Astrocyte (in vitro differentiated cells and primary cell): ENCODE results near the gene TNRC6C. TPM values are rescaled to one million over a fixed set of nuclear protein-coding genes. Genes with fewer than 3 reads are reported as not detected.
"Not testable (repeated sequence)": the region's sequence is repeated elsewhere in the genome, so short reads cannot be mapped to it uniquely, and the experiment has no call there.

Experiments used
- DNase-seq: peaks from one replicate; pipeline ENCODE4 v3.0.0-alpha.2; 2010; ENCODE audit warnings: low read depth
- FAIRE-seq: peaks from 2 replicates; lab custom pipeline; 2011; peaks lifted over from hg19 to GRCh38; lab: Jason Lieb, UNC
- H2AFZ ChIP-seq: 2 replicates; pipeline ENCODE4 v1.6.0; 2012; ENCODE audit warnings: low read depth, low read length, inconsistent platforms
- H3K27ac ChIP-seq: 2 replicates; pipeline ENCODE4 v1.5.1; 2011; ENCODE audit warnings: low read depth, low read length, inconsistent platforms
- H3K27me3 ChIP-seq: 2 replicates; pipeline ENCODE4 v1.6.0; 2011; ENCODE audit warnings: low read length, inconsistent platforms; ENCODE audit not compliant: insufficient read depth
- H3K36me3 ChIP-seq: 2 replicates; pipeline ENCODE4 v1.5.1; 2011; ENCODE audit warnings: low read length, inconsistent platforms; ENCODE audit not compliant: insufficient read depth
- H3K4me1 ChIP-seq: 2 replicates; pipeline ENCODE4 v1.5.1; 2011; ENCODE audit warnings: low read length, inconsistent platforms; ENCODE audit not compliant: insufficient read depth
- H3K4me2 ChIP-seq: 2 replicates; pipeline ENCODE4 v1.6.0; 2012; ENCODE audit warnings: low read length, inconsistent platforms
- H3K4me3 ChIP-seq: 2 replicates; pipeline ENCODE4 v1.5.1; 2011; ENCODE audit warnings: low read depth, mild to moderate bottlenecking, low read length, inconsistent platforms; ENCODE audit not compliant: insufficient read depth
- H3K79me2 ChIP-seq: 2 replicates; pipeline ENCODE4 v1.6.0; 2012; ENCODE audit warnings: mild to moderate bottlenecking, low read length, inconsistent platforms; ENCODE audit not compliant: insufficient read depth
- H3K9ac ChIP-seq: 2 replicates; pipeline ENCODE4 v1.6.0; 2012; ENCODE audit warnings: mild to moderate bottlenecking, low read length, inconsistent platforms
- H3K9me3 ChIP-seq: 2 replicates; pipeline ENCODE4 v1.5.1; 2012; ENCODE audit warnings: low read depth, mild to moderate bottlenecking, low read length, inconsistent platforms; ENCODE audit not compliant: insufficient read depth
- H4K20me1 ChIP-seq: 2 replicates; pipeline ENCODE4 v1.6.0; 2012; ENCODE audit warnings: low read length, inconsistent platforms; ENCODE audit not compliant: insufficient read depth
- H3K27ac Mint-ChIP-seq: one replicate; pipeline ENCODE4 v1.8.0; 2021; ENCODE audit warnings: mild to moderate bottlenecking, mixed read lengths; ENCODE audit not compliant: unreplicated experiment
- H3K27me3 Mint-ChIP-seq: one replicate; pipeline ENCODE4 v1.8.0; 2021; ENCODE audit warnings: low read depth, mixed read lengths; ENCODE audit not compliant: unreplicated experiment
- H3K36me3 Mint-ChIP-seq: one replicate; pipeline ENCODE4 v1.8.0; 2021; ENCODE audit warnings: low read depth, mixed read lengths; ENCODE audit not compliant: unreplicated experiment
- H3K4me1 Mint-ChIP-seq: one replicate; pipeline ENCODE4 v1.8.0; 2021; ENCODE audit warnings: low read depth, mixed read lengths; ENCODE audit not compliant: unreplicated experiment
- H3K4me3 Mint-ChIP-seq: one replicate; pipeline ENCODE4 v1.8.0; 2021; ENCODE audit warnings: mild to moderate bottlenecking, moderate library complexity, mixed read lengths; ENCODE audit not compliant: unreplicated experiment
- H3K9me3 Mint-ChIP-seq: one replicate; pipeline ENCODE4 v1.8.0; 2021; ENCODE audit warnings: mild to moderate bottlenecking, mixed read lengths; ENCODE audit not compliant: unreplicated experiment
- EZH2 ChIP-seq: IDR thresholded peaks from 2 replicates; pipeline ENCODE4 v1.6.1; 2012; ENCODE audit warnings: mild to moderate bottlenecking, low read length, inconsistent platforms; ENCODE audit not compliant: insufficient read depth
- total RNA-seq: library from RNA; stranded (reverse); gene quantifications from 2 replicates; pipeline ENCODE4 v1.2.1, GENCODE V29; 2021
- TF ChIP-seq, protein P1 (sequence below): IDR thresholded peaks from 2 replicates; pipeline ENCODE4 v1.5.1; 2011; ENCODE audit warnings: low read depth, mild to moderate bottlenecking, inconsistent platforms, low read length, moderate library complexity; ENCODE audit not compliant: insufficient read depth

TNRC6C gene
- total RNA-seq, 1 donor from 2014 or later = 7.3 TPM

- H3K27ac Mint-ChIP-seq = no peak overlapping the region
Observed at GRCh38 chr17:77973953-77974352, 15.4 kb downstream of the TNRC6C start.

DNA sequence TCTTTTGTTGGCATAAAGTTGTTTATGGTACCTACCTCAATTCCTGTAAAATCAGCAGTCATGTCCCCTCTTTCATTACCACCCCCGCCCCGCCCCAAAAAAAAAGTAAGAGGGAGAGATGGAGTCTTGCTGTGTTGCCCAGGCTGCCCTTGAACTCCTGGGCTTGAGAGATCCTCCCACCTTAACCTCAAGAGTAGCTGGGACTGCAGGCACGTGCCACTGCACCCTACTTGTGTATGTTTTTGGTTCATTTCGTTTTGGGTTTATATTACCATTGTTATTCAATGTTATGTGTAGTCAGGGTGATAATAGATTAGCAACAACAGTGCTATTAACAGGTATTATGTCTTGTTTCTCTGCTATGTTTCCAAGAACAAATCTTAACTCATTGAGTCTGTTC is 15.9 kb downstream of the TNRC6C start:
- Mint-ChIP-seq H3K9me3 (no peaks in the 10 kb centered on the region), H3K27ac (no peak overlapping the region), H3K4me3 (no peak overlapping the region), H3K36me3 (no peaks in the 10 kb centered on the region), H3K4me1 (peaks cover 5% of the 10 kb centered on the region), H3K27me3 (no peaks in the 10 kb centered on the region)
- no peaks in the 10 kb centered on the region for H3K4me1 ChIP-seq
- no peak overlapping the region for H3K4me3 ChIP-seq
- H3K9me3 ChIP-seq = no peaks in the 10 kb centered on the region
- no peak overlapping the region for H3K9ac ChIP-seq
- no peak overlapping the region for H3K4me2 ChIP-seq
- TF ChIP-seq, protein P1, sequence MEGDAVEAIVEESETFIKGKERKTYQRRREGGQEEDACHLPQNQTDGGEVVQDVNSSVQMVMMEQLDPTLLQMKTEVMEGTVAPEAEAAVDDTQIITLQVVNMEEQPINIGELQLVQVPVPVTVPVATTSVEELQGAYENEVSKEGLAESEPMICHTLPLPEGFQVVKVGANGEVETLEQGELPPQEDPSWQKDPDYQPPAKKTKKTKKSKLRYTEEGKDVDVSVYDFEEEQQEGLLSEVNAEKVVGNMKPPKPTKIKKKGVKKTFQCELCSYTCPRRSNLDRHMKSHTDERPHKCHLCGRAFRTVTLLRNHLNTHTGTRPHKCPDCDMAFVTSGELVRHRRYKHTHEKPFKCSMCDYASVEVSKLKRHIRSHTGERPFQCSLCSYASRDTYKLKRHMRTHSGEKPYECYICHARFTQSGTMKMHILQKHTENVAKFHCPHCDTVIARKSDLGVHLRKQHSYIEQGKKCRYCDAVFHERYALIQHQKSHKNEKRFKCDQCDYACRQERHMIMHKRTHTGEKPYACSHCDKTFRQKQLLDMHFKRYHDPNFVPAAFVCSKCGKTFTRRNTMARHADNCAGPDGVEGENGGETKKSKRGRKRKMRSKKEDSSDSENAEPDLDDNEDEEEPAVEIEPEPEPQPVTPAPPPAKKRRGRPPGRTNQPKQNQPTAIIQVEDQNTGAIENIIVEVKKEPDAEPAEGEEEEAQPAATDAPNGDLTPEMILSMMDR = no peak
- TF ChIP-seq EZH2 = no peak
- no peak overlapping the region for H3K27ac ChIP-seq
- FAIRE-seq = no peak
- no peaks in the 10 kb centered on the region for H3K27me3 ChIP-seq
- H3K79me2 ChIP-seq = peaks cover 13% of the 10 kb centered on the region
- no peak overlapping the region for H2AFZ ChIP-seq
- no peak for DNase-seq
- no peaks in the 10 kb centered on the region for H3K36me3 ChIP-seq
- peaks cover 39% of the 10 kb centered on the region for H4K20me1 ChIP-seq

More at GRCh38 chr17:77973953-77974352, 15.4 kb downstream of the TNRC6C start:
- Histone ChIP-seq H3K4me2 (no peak overlapping the region), H3K79me2 (peaks cover 15% of the 10 kb centered on the region), H2AFZ (no peak overlapping the region), H3K36me3 (no peaks in the 10 kb centered on the region), H3K4me3 (no peak overlapping the region), H3K9me3 (no peaks in the 10 kb centered on the region), H3K27me3 (no peaks in the 10 kb centered on the region), H4K20me1 (peaks cover 39% of the 10 kb centered on the region), H3K9ac (no peak overlapping the region), H3K27ac (no peak overlapping the region), H3K4me1 (no peaks in the 10 kb centered on the region)
- TF ChIP-seq EZH2 = no peak
- TF ChIP-seq, protein P1 = no peak
- DNase-seq (no peak), FAIRE-seq (no peak)
- Mint-ChIP-seq H3K9me3 (no peaks in the 10 kb centered on the region), H3K4me1 (peaks cover 5% of the 10 kb centered on the region), H3K27me3 (no peaks in the 10 kb centered on the region), H3K4me3 (no peak overlapping the region), H3K36me3 (no peaks in the 10 kb centered on the region)

DNA sequence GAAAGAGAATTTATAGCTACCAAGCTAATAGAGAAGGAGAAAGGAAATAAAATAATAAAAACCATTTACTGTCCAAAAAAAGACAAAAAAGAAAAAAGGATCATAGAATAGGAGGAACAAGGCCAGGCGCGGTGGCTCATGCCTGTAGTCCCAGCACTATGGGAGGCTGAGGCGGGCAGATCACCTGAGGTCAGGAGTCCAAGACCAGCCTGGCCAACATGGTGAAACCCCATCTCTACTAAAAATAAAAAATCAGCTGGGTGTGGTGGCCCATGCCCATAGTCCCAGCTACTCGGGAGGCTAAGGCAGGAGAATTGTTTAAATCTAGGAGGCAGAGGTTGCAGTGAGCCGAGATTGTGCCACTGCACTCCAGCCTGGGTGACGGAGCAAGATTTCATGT is 23.9 kb downstream of the TNRC6C start:
- not testable (repeated sequence) for H3K4me3 Mint-ChIP-seq, FAIRE-seq, H3K4me3 ChIP-seq, H3K4me1 ChIP-seq, H2AFZ ChIP-seq, H4K20me1 ChIP-seq, H3K27me3 ChIP-seq, DNase-seq, H3K27ac ChIP-seq, H3K9me3 Mint-ChIP-seq, H3K4me1 Mint-ChIP-seq, H3K27ac Mint-ChIP-seq, H3K9ac ChIP-seq, H3K27me3 Mint-ChIP-seq, H3K9me3 ChIP-seq, H3K4me2 ChIP-seq, H3K36me3 ChIP-seq, H3K36me3 Mint-ChIP-seq
- H3K79me2 ChIP-seq = peaks cover 15% of the 10 kb centered on the region
